Right atrium auricular region (tissue), 2 donors: ENCODE data around the gene CNTLN. TPM values are rescaled to one million over a fixed set of nuclear protein-coding genes. Genes with fewer than 3 reads are reported as not detected.
"Not testable (repeated sequence)": the region's sequence is repeated elsewhere in the genome, so short reads cannot be mapped to it uniquely, and the experiment has no call there.

Experiments
- DNase-seq: peaks from one replicate; pipeline ENCODE4 v3.0.0-alpha.2; 2019; ENCODE audit warnings: low spot score
- H3K27ac ChIP-seq, 2 donors: fragments of 200-600 bp; sonication (generic); 1 replicate in 1 of 2; 2 replicates in 1 of 2; pipeline ENCODE4 v1.5.1; 2016 to 2019
- H3K27me3 ChIP-seq, 2 donors: fragments of 200-600 bp; sonication (generic); one replicate each; pipeline versions ENCODE4 v1.5.1 to v1.6.0; 2017 to 2019
- H3K36me3 ChIP-seq: fragments of 200-600 bp; sonication (generic); one replicate; pipeline ENCODE4 v1.5.1; 2016
- H3K4me1 ChIP-seq, 2 donors: fragments of 200-600 bp; sonication (generic); one replicate each; pipeline versions ENCODE4 v1.5.1 to v1.6.0; 2017 to 2019
- H3K4me3 ChIP-seq, 2 donors: fragments of 200-600 bp; sonication (generic); 1 replicate in 1 of 2; 2 replicates in 1 of 2; pipeline ENCODE4 v1.5.1; 2017 to 2019; ENCODE audit warnings: mild to moderate bottlenecking in 1 of 2, moderate library complexity in 1 of 2
- H3K9me3 ChIP-seq, 2 donors: fragments of 200-600 bp; sonication (generic); one replicate each; pipeline ENCODE4 v1.5.1; 2019
- CTCF ChIP-seq, 2 donors: fragments of 200-600 bp; sonication (generic); IDR thresholded peaks; one replicate each; pipeline ENCODE4 v1.5.1; 2019; ENCODE audit warnings: antibody characterized with exemption in 2 of 2
- total RNA-seq, 2 donors: library from RNA; depleted of rRNA; stranded (reverse); fragments of >200 nt; gene quantifications; one replicate each; pipeline ENCODE4 v1.1.0, GENCODE V29; 2016

The CNTLN gene
- total RNA-seq, 2 donors from 2014 or later = 3.2 to 5.9 TPM

- Histone ChIP-seq H3K36me3 (no peaks in the 10 kb centered on the region), H3K27me3 (no peaks in the 10 kb centered on the region), H3K27ac (no peak overlapping the region), H3K9me3 (no peaks in the 10 kb centered on the region), H3K4me1 (no peaks in the 10 kb centered on the region), H3K4me3 (no peak overlapping the region)
- DNase-seq = no peak
- TF ChIP-seq CTCF (IDR thresholded peaks at IDR 0.05) = no peak
These were observed 245.5 kb downstream of the CNTLN start for GRCh38 chr9:17380126-17380861.

- no peaks in the 10 kb centered on the region for H3K36me3 ChIP-seq
- H3K4me3 ChIP-seq = no peak overlapping the region
- DNase-seq = no peak
- no peak overlapping the region for H3K27ac ChIP-seq
- H3K4me1 ChIP-seq = no peaks in the 10 kb centered on the region
- no peaks in the 10 kb centered on the region for H3K27me3 ChIP-seq
- no peaks in the 10 kb centered on the region for H3K9me3 ChIP-seq
- no peak for TF ChIP-seq CTCF (IDR thresholded peaks at IDR 0.05)
These were observed 252.7 kb downstream of the CNTLN start for GRCh38 chr9:17387565-17387964.

- Histone ChIP-seq H3K27ac (no peak overlapping the region), H3K27me3 (no peaks in the 10 kb centered on the region), H3K36me3 (no peaks in the 10 kb centered on the region), H3K4me3 (no peak overlapping the region), H3K9me3 (no peaks in the 10 kb centered on the region), H3K4me1 (no peaks in the 10 kb centered on the region)
- TF ChIP-seq CTCF (IDR thresholded peaks at IDR 0.05) = no peak
- DNase-seq = no peak
These were observed 254.2 kb downstream of the CNTLN start for GRCh38 chr9:17389026-17389425.

GRCh38 chr9:17394881-17395510, 260.2 kb downstream of the CNTLN start:
- Histone ChIP-seq H3K27me3 (no peaks in the 10 kb centered on the region), H3K4me3 (no peak overlapping the region), H3K9me3 (no peaks in the 10 kb centered on the region), H3K4me1 (peaks cover 0 to 11% of the 10 kb centered on the region in 2 donors), H3K36me3 (no peaks in the 10 kb centered on the region), H3K27ac (no peak overlapping the region)
- no peak for TF ChIP-seq CTCF (IDR thresholded peaks at IDR 0.05)
- DNase-seq = no peak

GRCh38 chr9:17397166-17397728, 262.4 kb downstream of the CNTLN start:
- peaks cover 0 to 11% of the 10 kb centered on the region in 2 donors for H3K4me1 ChIP-seq
- H3K27me3 ChIP-seq, H3K9me3 ChIP-seq, H3K4me3 ChIP-seq, H3K36me3 ChIP-seq, DNase-seq, H3K27ac ChIP-seq: not testable (repeated sequence)

- no peaks in the 10 kb centered on the region for H3K9me3 ChIP-seq
- DNase-seq = no peak
- H3K36me3 ChIP-seq = no peaks in the 10 kb centered on the region
- no peaks in the 10 kb centered on the region for H3K27me3 ChIP-seq
- TF ChIP-seq CTCF (IDR thresholded peaks at IDR 0.05) = no peak
- peaks cover 0 to 11% of the 10 kb centered on the region in 2 donors for H3K4me1 ChIP-seq
- H3K4me3 ChIP-seq = no peak overlapping the region
- no peak overlapping the region for H3K27ac ChIP-seq
These were observed 263.5 kb downstream of the CNTLN start for GRCh38 chr9:17398350-17398749.
